Measurements from ENCODE around the gene LRCH2. TPM values are rescaled to one million over a fixed set of nuclear protein-coding genes. Genes with fewer than 3 reads are reported as not detected.
"Not testable (repeated sequence)": the region's sequence is repeated elsewhere in the genome, so short reads cannot be mapped to it uniquely, and the experiment has no call there.

LRCH2 gene
- total and polyA plus RNA-seq, 4 donors: 1.1 to 15.1 (median 2.9) TPM

- Histone ChIP-seq H3K9me3 (ENCODE audit: control insufficient read depth in 4 of 4, insufficient read depth in 3 of 4, low read length in 3 of 4) (no peaks in the 10 kb centered on the region), H3K27ac (ENCODE audit: low read depth in 1 of 2, low read length in 1 of 2) (no peak overlapping the region), H3K27me3 (ENCODE audit: control insufficient read depth in 3 of 3, insufficient read depth in 3 of 3, low read length in 2 of 3) (peaks cover 0 to 42% (median 15%) of the 10 kb centered on the region in 3 donors), H3K4me3 (no peak overlapping the region), H3K9ac (ENCODE audit: insufficient read depth in 1 of 2, low read length in 2 of 2) (no peak overlapping the region), H3K4me1 (ENCODE audit: control insufficient read depth in 5 of 5, insufficient read depth in 5 of 5, low read length in 5 of 5) (peaks cover 0 to 3% (median 0%) of the 10 kb centered on the region in 5 donors), H3K36me3 (ENCODE audit: control insufficient read depth in 4 of 4, insufficient read depth in 4 of 4, low read length in 4 of 4) (no peaks in the 10 kb centered on the region)
- ATAC-seq (ENCODE audit: insufficient read depth, low FRiP score) (no peak), DNase-seq (peak; percentile 17 to 43 (median 35))
- WGBS, 2 donors: 0 to 7% methylated on average over 1 of the region's 1 CpG
- no peak for TF ChIP-seq CTCF (IDR thresholded peaks at IDR 0.05; ENCODE audit: control extremely low read depth, extremely low read depth)
Observed at GRCh38 chrX:115226929-115227328, 7.0 kb downstream of the LRCH2 start.

- not testable (repeated sequence) for H3K4me3 ChIP-seq; H3K36me3 ChIP-seq (ENCODE audit: control insufficient read depth in 4 of 4, insufficient read depth in 4 of 4, low read length in 4 of 4); H3K4me1 ChIP-seq (ENCODE audit: control insufficient read depth in 5 of 5, insufficient read depth in 5 of 5, low read length in 5 of 5); DNase-seq; H3K9ac ChIP-seq (ENCODE audit: insufficient read depth in 1 of 2, low read length in 2 of 2); ATAC-seq (ENCODE audit: insufficient read depth, low FRiP score); H3K27ac ChIP-seq (ENCODE audit: low read depth in 1 of 2, low read length in 1 of 2); H3K9me3 ChIP-seq (ENCODE audit: control insufficient read depth in 4 of 4, insufficient read depth in 3 of 4, low read length in 3 of 4)
- 80 to 88% methylated on average over 3 to 4 of the region's 4 CpGs for WGBS, 2 donors
- peaks cover 0 to 18% (median 12%) of the 10 kb centered on the region in 3 donors for H3K27me3 ChIP-seq (ENCODE audit: control insufficient read depth in 3 of 3, insufficient read depth in 3 of 3, low read length in 2 of 3)
Observed at GRCh38 chrX:115217346-115217745, 16.6 kb downstream of the LRCH2 start.

GRCh38 chrX:115214605-115215004 is 19.3 kb downstream of the LRCH2 start:
- DNase-seq: no peak
- H3K9ac ChIP-seq (ENCODE audit: insufficient read depth in 1 of 2, low read length in 2 of 2): no peak overlapping the region
- no peak for ATAC-seq (ENCODE audit: insufficient read depth, low FRiP score)
- no peak overlapping the region for H3K27ac ChIP-seq (ENCODE audit: low read depth in 1 of 2, low read length in 1 of 2)
- 52 to 55% methylated on average over 3 of the region's 3 CpGs for WGBS, 2 donors
- peaks cover 0 to 14% (median 11%) of the 10 kb centered on the region in 3 donors for H3K27me3 ChIP-seq (ENCODE audit: control insufficient read depth in 3 of 3, insufficient read depth in 3 of 3, low read length in 2 of 3)
- TF ChIP-seq CTCF (IDR thresholded peaks at IDR 0.05; ENCODE audit: control extremely low read depth, extremely low read depth): no peak
- no peak overlapping the region for H3K4me3 ChIP-seq
- no peaks in the 10 kb centered on the region for H3K36me3 ChIP-seq (ENCODE audit: control insufficient read depth in 4 of 4, insufficient read depth in 4 of 4, low read length in 4 of 4)
- no peaks in the 10 kb centered on the region for H3K9me3 ChIP-seq (ENCODE audit: control insufficient read depth in 4 of 4, insufficient read depth in 3 of 4, low read length in 3 of 4)
- H3K4me1 ChIP-seq (ENCODE audit: control insufficient read depth in 5 of 5, insufficient read depth in 5 of 5, low read length in 5 of 5): no peaks in the 10 kb centered on the region

- Histone ChIP-seq H3K4me1 (ENCODE audit: control insufficient read depth in 5 of 5, insufficient read depth in 5 of 5, low read length in 5 of 5) (no peaks in the 10 kb centered on the region), H3K4me3 (no peak overlapping the region), H3K27me3 (ENCODE audit: control insufficient read depth in 3 of 3, insufficient read depth in 3 of 3, low read length in 2 of 3) (peaks cover 0 to 14% (median 7%) of the 10 kb centered on the region in 3 donors), H3K9ac (ENCODE audit: insufficient read depth in 1 of 2, low read length in 2 of 2) (no peak overlapping the region), H3K9me3 (ENCODE audit: control insufficient read depth in 4 of 4, insufficient read depth in 3 of 4, low read length in 3 of 4) (no peaks in the 10 kb centered on the region), H3K27ac (ENCODE audit: low read depth in 1 of 2, low read length in 1 of 2) (no peak overlapping the region), H3K36me3 (ENCODE audit: control insufficient read depth in 4 of 4, insufficient read depth in 4 of 4, low read length in 4 of 4) (no peaks in the 10 kb centered on the region)
- DNase-seq: no peak
- no peak for TF ChIP-seq CTCF (IDR thresholded peaks at IDR 0.05; ENCODE audit: control extremely low read depth, extremely low read depth)
- no peak for ATAC-seq (ENCODE audit: insufficient read depth, low FRiP score)
- WGBS, 2 donors: 68 to 100% methylated on average over 1 of the region's 1 CpG
Observed at GRCh38 chrX:115214151-115214550, 19.7 kb downstream of the LRCH2 start.

- H3K4me3 ChIP-seq; ATAC-seq (ENCODE audit: insufficient read depth, low FRiP score); H3K9me3 ChIP-seq (ENCODE audit: control insufficient read depth in 4 of 4, insufficient read depth in 3 of 4, low read length in 3 of 4); H3K4me1 ChIP-seq (ENCODE audit: control insufficient read depth in 5 of 5, insufficient read depth in 5 of 5, low read length in 5 of 5); DNase-seq; H3K36me3 ChIP-seq (ENCODE audit: control insufficient read depth in 4 of 4, insufficient read depth in 4 of 4, low read length in 4 of 4); H3K9ac ChIP-seq (ENCODE audit: insufficient read depth in 1 of 2, low read length in 2 of 2); H3K27ac ChIP-seq (ENCODE audit: low read depth in 1 of 2, low read length in 1 of 2): not testable (repeated sequence)
- peaks cover 0 to 12% (median 4%) of the 10 kb centered on the region in 3 donors for H3K27me3 ChIP-seq (ENCODE audit: control insufficient read depth in 3 of 3, insufficient read depth in 3 of 3, low read length in 2 of 3)
Observed at GRCh38 chrX:115209547-115209946, 24.3 kb downstream of the LRCH2 start.

All from lung (tissue), 12 donors.